Stimulated activated CD4-positive, alpha-beta T cell treated with anti-CD3 and anti-CD28 coated beads, Interleukin-4, amount 100 ng/mL, for 4 hours (primary cell): ENCODE measurements around the gene MGRN1.

ENCODE experiments used
- DNase-seq, 2 experiments: peaks; one replicate each; pipeline ENCODE4 v3.0.0-alpha.2; 2020

The MGRN1 gene

DNA sequence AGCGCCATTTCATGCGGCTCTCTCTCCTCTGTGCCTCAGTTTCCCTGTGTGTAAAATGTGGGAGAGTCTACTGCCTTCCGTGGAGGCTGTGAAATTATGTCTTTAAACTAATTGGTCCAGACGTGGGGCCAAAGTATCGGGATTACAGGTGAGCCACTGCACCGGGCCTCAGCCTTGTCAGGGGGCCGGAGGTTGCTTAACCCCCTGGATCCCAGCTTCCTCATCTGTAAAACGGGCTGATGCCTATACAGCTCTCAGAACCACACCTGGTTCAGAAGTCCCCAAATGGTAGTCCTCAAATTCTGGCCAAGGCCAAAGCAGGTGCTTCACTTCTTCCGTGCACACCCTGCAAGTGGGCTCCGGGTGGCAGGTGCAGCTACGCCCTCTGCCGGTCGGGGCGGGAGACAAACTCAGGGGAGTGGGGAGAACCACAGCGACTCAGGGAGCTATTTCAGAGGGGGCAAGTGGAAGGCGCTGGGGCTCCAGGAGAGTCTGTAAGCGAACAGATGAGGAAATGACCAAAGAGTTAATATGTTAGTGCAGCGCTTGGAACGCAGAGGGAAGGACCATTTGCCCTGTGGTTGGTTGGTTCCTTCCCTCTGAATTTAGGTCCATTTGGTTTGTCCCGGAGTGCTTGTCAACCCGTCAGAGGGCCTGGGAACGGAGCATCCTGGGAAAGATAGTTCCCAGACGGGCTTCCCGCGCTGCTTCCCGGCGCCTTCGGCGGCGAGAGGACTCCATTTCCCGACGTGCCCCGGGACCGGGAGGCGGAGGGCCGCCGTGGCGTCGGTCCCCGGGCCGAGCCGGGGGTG lies at the start of gene MGRN1:
Gene MGRN1 (plus strand): TSS at position 812 of the 812 bp plus-strand sequence. CDS start 135 bp downstream, outside the sequence.
- peak; percentile 85 to 92 for DNase-seq

DNA sequence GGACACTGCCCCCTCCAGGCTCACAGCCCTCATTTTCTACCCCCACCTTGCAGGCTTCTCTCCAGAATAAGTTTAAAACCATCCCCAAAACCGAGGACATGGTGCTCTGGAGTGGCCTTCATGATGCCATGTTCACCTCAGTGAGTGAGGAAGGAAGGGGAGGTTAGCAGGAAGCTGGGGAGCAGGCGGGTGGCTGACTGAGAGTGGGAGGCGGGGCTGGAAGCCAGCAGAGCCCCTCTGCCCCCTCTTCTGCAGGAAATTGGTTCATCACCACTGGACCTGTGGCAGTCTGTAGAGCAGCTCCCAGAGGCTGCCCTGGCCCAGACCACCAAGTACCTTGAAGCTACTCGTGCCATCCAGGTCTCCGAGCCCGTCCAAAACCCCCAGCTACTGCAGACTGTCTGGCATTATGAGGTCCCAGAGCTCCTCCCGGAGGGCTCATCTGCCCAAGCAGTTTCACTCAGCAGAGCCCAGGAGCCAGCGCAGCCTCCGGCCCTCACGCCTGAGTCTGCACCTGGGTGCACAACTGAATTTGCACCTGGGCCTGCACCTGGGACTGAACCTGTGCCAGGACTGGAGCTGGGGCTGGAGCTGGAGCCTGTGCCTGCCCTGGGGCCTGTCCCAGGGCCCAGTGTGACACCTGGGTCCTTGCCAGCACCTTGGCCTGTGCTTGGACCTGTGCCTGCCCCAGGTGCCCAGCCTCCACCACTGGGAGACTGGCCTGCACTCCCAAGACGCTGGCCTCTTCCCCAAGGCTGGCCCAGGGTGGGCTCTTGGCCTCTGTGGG lies 49.5 kb upstream of the MGRN1 start:
- DNase-seq = no peak

DNA sequence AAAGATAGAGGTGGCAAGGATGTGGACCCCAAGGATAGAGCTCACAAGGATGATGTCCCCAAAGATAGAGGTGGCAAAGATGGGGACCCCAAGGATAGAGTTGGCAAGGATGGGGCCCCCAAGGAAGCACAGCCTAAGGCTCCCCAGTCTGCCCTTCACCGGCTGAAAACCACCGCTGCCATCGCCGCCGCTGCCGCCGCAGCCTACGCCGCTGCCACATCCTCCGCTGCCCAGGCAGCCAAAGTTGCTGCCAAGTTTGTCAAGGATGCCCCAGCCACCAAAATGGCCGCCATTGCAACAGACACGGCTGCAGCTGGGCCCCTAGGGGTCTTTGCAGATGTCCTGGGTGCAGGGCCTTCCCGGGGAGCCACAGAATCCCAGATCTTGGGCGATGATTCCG lies 48.6 kb upstream of the MGRN1 start:
- no peak for DNase-seq

DNA sequence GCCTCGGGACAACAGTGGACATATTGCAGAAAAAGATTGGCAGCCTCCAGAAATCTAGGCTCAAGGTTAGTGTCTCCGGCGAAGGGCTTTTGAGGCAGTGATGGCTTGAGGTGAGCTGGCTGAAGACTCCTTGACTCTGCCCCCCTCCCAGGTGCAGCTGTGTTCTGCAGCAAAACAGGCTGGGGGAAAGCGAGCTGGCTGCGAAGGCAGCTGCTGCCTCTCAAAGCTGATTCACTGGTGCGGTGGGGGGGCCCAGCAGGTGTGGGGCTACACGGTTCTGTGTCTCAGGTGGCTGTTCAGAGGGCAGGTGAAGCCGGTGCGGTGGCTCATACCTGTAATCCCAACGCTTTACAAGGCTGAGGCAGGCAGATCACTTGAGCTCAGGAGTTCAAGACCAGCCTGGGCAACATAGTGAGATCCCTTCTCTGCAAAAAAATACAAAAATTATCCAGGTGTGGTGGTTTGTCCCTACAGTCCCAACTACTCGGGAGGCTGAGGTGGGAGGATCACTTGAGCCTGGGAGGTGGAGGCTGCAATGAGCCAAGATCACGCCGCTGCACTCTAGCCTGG lies 45.6 kb upstream of the MGRN1 start:
- DNase-seq = no peak

DNA sequence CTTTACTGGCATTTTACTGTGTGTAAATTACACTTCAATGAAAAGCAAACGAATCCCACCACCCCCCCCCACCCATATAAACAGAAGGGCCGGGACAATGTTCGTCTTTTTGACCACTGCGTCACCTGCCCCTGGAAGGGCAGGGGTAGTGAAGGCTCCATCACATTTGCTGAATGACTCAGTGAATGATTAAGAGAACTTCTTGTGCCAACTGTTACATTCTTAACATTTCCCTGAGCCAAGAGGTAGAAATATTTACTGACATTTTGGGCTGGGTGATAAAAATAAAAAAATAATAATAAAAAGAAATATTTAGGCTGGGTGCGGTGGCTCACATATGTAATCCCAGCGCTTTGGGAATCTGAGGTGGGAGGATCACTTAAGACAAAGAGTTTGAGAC lies 44.4 kb upstream of the MGRN1 start:
- DNase-seq = no peak

DNA sequence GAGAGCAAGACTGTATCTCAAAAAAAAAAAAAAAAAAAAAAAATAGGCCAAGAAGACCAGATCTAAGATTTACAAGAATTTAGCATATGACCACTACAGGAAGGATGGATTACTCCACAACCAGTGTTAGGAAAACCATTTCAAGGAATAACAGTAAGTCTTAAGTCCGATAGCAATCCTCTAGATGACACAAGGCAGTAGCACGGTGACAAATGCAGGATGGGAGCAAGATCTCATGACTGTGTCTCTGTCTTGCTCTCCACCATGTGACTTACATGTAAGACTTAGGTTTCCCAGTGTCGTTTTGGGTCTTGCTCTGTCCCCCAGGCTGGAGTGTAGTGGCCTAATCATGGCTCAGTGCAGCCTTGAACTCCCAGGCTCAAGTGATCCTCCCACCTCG lies 40.7 kb upstream of the MGRN1 start:
- no peak for DNase-seq

- no peak for DNase-seq
Observed at GRCh38 chr16:4586291-4586690, 38.3 kb upstream of the MGRN1 start.

GRCh38 chr16:4588386-4588785 lies 36.2 kb upstream of the MGRN1 start:
- no peak for DNase-seq

DNA sequence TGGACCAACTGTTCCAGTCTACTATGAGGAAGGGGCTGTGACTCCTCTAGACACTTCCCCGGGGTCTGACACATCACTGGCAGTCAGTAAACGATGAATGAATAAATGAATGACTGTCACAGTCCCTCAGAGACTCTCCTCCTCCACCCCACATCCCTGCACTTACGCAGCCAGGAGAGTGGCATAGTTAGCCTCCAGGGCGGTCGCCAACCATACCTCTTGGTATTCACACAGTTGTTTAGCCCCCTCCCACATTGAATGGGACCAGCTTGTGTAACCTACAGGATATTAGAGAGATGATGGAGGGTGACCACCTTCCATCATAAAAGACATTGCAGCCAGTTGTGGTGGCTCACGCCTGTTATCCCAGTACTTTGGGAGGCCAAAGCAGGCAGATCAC lies 35.7 kb upstream of the MGRN1 start:
- DNase-seq = no peak

DNA sequence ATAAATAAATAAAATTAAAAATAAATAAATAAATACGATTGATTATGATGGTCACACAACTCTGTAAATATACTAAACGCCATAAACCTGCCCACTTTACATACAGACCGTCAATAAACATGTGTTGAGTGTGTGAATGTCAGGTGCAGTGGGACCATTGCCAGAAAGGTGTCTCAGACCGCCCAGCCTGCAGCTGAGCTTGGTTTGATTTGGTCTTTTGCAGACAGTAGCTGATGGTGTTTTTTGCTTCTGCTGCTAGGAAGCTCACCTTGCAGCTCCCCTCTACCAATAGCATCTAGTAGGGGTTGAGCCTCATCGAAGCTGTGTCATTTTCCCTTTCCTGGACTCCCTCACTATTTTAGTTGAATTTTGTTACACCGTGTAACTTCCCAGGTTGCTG lies 33.4 kb upstream of the MGRN1 start:
- no peak for DNase-seq

- DNase-seq = no peak
Observed at GRCh38 chr16:4591706-4592470, 32.7 kb upstream of the MGRN1 start.

DNA sequence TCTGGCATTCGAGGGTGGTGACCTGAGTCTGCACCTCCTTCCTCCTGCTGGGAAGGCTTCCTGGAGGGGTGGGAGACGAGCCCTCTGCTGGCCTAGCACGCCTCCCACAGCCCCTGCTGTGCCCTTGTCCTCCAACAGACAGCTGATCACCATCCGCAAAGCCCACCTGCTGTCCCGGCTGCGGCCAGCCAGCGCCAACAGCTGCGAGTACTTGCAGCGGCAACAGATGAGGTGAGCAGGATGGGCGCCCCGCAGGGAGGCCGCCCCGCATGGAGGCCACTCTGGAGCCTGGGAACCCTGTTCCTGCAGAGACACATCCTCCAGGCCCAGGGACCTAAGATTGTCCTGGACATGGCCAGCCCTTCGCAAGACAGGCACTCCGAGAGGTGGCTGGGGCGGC lies 31.5 kb upstream of the MGRN1 start:
- DNase-seq = no peak

GRCh38 chr16:4594433-4595410 lies 29.9 kb upstream of the MGRN1 start:
- DNase-seq = no peak

DNA sequence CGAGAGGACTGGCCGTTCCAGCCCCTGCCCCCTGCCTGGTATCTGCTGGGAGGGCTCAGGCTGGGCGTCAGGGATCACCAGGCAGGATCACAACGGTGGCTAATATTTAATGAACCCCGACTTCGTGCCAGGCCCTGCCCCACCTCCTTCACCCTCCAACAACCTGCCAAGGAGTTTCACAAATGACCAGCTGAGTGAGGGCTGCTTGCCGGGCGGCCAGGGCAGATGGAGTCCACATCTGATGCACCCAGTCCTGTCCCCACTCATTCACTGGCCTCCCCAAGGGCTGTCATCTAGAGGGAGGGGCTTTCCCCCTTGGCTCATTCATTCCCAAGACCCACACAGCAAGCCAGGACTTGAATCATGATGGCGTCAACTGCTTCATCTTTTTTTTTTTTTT lies 27.5 kb upstream of the MGRN1 start:
- DNase-seq = no peak

DNA sequence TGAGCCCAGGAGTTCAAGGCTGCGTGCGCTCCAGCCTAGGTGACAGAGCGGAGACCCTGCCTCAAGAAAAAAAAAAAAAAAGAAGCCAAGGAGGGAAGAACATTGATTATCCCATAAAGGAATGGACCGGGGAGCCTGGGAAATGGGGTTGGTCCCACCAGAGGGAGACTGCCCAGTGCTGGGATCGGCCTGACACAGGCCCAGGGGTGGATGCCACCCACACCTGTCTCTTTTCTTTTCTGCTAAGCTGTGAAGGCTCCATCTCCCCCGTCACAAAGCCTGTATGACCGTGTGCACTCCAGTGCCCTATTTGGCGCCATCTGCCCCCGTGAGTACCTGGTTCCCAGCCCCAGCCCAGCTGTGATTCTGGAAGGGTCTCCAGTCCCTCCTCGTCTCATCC lies 25.6 kb upstream of the MGRN1 start:
- no peak for DNase-seq

DNA sequence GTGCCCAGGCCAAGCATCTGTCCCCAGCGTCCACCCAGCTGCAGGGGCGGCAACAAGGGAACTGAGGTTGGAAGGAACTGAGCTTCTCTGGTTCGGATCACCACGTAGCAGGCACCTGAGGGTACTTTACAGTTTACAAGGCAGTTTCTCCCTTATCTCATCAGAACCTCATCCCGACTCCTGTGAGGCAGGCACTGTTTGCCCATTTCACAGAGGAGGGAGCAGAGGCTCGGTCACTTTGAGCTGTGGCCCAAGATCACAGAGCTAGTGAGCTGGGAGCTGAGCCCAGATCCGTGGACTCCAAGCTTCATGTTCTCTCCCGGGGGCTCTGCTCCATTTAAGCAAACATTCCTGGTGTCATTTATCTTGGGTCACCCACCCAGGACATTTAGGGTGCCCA lies 25.1 kb upstream of the MGRN1 start:
- no peak for DNase-seq

- no peak for DNase-seq
Observed at GRCh38 chr16:4601036-4601863, 23.4 kb upstream of the MGRN1 start.

DNA sequence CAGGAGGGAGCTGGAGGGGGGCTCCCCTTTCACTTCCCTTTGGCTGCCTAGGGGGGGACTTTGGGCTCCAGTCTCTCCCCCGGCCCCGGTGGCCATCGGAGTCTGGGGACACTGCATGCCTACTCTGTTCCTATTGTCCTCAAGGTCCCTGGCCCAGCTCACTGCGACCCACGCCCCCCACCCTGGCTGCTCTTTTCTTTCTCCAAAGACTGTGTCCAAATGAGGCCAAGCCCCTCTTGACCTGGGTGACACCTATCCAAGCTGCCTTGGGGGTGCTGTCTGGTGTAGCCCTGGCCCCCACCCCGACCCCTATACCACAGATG lies 22.8 kb upstream of the MGRN1 start:
- DNase-seq = no peak

GRCh38 chr16:4602331-4602730 lies 22.3 kb upstream of the MGRN1 start:
- no peak for DNase-seq

- DNase-seq = no peak
Observed at GRCh38 chr16:4603624-4604170, 20.9 kb upstream of the MGRN1 start.

DNA sequence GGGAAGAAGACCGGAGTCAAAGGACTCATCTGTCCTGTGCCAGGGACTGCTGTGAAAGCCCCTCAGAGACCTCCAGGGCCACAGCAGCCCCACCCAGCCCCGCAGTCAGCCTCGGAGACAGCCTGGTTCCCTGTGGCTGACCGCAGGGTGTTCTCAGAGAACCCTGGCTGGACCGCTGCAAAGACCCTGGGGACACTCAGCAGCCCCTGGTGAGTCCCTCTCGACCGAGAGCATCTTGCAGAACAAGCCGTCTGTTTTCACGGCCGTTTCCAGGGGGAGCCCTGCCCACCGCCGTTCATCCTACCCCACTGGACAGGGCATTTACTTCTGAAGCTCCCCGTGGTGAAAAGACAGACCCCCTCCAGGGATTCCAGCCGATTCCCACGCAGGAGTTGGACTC lies 20.2 kb upstream of the MGRN1 start:
- DNase-seq = no peak
